ENCODE results near the gene PUS10.
"Not testable (repeated sequence)": the region's sequence is repeated elsewhere in the genome, so short reads cannot be mapped to it uniquely, and the experiment has no call there.

Gene PUS10, protein sequence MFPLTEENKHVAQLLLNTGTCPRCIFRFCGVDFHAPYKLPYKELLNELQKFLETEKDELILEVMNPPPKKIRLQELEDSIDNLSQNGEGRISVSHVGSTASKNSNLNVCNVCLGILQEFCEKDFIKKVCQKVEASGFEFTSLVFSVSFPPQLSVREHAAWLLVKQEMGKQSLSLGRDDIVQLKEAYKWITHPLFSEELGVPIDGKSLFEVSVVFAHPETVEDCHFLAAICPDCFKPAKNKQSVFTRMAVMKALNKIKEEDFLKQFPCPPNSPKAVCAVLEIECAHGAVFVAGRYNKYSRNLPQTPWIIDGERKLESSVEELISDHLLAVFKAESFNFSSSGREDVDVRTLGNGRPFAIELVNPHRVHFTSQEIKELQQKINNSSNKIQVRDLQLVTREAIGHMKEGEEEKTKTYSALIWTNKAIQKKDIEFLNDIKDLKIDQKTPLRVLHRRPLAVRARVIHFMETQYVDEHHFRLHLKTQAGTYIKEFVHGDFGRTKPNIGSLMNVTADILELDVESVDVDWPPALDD

DNA sequence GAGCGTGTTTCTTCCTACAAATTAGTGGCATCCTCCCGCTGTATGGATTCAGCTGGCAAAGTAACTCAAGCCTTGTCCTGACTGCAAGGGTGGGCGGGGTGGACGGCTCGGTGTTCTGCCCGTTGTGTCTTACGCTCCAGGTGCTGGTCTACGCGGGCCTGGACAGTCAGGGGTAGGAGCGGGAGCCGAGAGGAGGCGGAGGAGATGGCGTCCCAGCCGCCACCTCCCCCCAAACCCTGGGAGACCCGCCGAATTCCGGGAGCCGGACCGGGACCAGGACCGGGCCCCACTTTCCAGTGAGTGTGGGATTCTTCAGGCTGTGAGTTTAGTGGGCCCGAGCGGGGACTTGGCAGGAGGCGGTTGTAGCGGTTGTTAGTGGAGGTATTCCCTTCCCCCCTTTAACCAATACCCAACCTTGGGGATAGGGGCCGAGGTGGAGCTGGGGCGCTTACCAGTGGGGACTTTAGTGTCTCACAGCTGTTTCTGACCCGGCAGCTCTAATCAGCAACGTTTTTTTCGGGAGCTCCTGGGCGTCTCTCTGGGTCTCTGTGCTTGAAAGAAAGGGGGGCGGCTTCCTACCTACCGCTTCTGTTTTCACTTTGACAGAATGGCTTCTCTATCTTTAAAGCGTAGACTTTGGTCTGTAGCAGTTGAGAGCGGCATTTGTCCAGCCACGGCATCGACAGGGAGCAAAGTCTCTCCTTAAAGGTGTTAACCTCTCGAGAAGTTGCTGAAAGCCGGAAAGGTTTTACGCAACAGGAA is at the start of gene PUS10, which contains the start of gene PEX13:
Gene PUS10, minus strand, starts transcription at position 700 of the 762 bp plus-strand sequence. CDS start 6,365 bp downstream, outside the sequence.
Gene PEX13, plus strand, starts transcription at position 165 of the 762 bp plus-strand sequence. Its CDS starts 40 bp downstream, at position 205.
- DNase-seq = peak; percentile 34 to 56

DNA sequence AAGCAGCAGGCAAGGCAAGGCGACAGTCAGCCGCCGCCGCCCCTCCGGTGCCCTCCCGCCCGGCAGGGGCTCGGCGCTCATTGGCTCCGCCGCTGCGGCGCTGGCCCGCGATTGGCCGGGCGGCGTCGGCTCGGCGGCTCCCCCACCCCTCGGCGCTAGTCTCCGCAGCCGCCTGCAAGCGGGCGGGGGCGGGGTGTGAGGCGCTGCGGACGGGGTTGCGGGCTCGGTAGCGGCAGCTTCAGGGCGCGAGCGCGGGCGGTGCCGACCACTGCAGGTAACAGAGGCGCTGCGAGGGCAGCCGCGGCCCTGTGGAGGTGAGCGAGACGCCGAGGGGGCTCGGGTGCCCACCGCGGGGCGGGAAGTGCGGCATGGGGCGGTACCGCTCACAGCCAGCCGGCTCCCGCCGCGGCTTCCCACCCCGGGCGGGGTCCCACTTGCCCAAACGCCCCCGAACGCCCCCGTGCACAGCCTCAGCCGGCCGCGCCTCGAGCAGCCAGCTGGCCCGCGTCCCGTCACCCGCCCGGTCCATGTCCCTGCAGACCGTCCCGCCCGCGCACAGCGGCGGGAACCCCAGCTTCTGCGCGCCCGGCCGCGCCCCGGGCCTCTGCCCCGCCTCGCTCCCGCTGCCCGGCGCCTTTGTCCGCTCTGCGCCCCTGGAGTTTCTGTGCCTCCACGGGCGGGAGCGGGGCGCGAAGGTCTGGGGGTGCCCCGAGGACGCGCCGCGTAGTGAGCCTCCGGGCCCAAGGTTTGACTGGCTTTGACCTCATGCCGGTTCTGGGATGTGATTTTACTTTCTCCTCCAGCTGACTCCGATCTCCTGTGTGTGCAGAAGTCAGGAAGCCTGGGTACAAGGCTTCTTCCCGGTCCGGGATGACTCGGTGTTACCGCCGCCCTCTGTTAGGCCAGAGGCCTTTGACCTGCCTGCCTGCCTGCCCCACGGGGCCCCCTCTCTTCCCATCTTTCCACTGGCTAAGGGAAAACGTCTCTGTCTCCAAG is 48.0 kb upstream of the PUS10 start, which contains the start of gene SANBR:
Gene SANBR, plus strand, starts transcription at position 158 of the 996 bp plus-strand sequence. CDS start 4,480 bp downstream, outside the sequence.
- DNase-seq = peak; percentile 91 to 92

DNA sequence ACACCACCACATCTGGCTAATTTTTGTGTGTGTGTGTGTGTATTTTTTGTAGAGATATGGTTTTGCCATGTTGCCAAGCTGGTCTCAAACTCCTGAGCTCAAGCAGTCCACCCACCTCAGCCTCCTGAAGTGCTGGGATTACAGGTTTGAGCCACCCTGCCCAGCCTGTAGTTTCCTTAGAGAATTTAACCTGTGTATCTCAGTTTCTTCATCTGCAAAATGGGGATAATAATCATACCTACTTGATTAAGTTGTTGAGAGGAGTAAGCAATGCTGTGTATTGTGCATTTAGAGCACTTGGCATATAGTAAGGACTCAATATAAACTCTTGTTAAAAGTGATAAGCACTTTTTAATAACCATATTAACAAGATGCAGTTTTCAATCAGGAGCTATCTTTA is 41.3 kb upstream of the PUS10 start:
- no peak for DNase-seq

GRCh38 chr2:61057562-61057961 is 39.5 kb upstream of the PUS10 start:
- DNase-seq = no peak

GRCh38 chr2:61055557-61055956 is 37.5 kb upstream of the PUS10 start:
- no peak for DNase-seq

- peak; percentile 55 to 72 for DNase-seq
Measured at GRCh38 chr2:61045999-61046398, 27.9 kb upstream of the PUS10 start.

DNA sequence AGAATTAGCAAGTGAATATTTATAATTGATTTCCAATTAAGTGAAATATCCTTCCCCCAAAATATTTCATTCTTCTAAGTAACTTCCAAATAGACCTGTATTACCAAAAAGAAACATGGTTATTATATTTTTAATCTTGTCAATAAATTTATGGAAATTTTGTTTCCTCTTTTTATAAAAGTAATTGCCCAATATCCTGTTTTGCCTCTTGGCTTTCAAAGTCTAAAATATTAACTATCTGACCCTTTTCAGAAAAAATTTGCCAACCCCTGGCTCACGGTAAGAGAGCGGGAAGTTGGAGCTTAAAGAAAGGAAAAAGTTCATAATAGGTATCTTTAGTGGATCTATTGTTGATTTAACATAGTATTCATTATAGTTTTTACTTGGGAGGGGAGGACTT is 27.2 kb upstream of the PUS10 start:
- DNase-seq = peak; percentile 47 to 51

- peak; percentile 93 to 95 for DNase-seq
Measured at GRCh38 chr2:61044636-61045035, 26.6 kb upstream of the PUS10 start.

DNA sequence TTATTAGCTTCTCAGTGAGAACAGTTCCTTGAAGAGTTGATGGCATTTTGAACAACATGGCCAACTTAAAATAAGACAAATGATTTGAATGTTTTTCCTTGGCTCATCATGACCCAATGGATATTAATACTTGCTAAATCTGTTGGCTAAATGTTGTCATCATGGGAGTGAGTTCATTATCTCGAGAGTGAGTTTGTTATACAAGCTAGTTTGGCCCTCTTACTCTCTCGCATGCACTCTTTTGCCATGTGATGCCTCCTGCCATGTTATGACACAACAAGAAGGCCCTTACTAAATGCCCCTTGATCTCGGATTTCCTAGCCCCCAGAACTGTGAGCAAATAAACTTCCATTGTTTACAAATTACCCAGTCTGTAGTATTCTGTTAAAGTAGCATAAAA is 24.8 kb upstream of the PUS10 start:
- no peak for DNase-seq

GRCh38 chr2:61036643-61037042 is 18.6 kb upstream of the PUS10 start:
- not testable (repeated sequence) for DNase-seq

GRCh38 chr2:61034592-61034991 is 16.5 kb upstream of the PUS10 start:
- DNase-seq = not testable (repeated sequence)

GRCh38 chr2:61029533-61029932 is 11.5 kb upstream of the PUS10 start:
- DNase-seq = no peak

- DNase-seq = no peak
Measured at GRCh38 chr2:61023670-61024069, 5.6 kb upstream of the PUS10 start.

- DNase-seq = no peak
Measured at GRCh38 chr2:61021228-61021660, 3.2 kb upstream of the PUS10 start.

DNA sequence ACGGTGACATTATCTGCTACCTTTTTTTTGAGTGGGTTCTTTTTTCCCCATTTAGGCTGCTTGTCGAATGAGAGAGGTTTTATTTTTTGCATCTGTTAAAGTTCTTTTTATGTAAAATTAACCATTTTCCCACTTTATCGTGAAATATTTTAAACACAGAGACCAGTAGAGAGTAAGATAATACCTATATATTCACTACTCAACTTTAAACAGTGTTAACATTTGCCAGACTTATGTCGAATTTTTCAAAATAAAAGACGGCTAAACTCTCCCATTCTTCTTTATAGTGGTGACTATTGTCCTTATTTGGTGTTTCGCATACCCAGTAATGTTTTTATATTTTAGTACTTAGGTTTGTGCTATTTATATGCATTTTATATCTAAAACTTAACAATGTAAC is 743 bp upstream of the PUS10 start:
- DNase-seq = no peak

DNA sequence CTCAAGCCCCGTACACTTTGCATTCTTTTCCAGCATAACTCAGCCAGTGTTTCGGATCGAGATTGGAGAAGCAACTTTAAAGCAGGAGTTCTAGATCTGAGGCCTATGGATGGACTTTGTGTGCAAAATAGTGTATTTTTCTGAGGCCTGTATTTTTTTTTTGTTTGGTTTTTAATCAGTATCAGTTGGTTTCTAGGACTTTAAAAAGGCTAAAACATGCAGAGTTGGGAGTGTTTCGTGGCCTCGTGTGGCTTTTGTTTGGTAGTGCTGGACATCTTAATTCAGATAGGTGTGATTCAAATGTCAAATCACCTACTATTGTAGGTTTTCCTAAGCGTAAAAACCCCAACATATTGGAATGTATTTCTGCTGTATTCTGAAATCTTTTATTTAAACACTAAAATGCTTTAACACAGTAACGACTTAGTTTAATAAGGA is 282 bp upstream of the PUS10 start:
- DNase-seq = no peak

DNA sequence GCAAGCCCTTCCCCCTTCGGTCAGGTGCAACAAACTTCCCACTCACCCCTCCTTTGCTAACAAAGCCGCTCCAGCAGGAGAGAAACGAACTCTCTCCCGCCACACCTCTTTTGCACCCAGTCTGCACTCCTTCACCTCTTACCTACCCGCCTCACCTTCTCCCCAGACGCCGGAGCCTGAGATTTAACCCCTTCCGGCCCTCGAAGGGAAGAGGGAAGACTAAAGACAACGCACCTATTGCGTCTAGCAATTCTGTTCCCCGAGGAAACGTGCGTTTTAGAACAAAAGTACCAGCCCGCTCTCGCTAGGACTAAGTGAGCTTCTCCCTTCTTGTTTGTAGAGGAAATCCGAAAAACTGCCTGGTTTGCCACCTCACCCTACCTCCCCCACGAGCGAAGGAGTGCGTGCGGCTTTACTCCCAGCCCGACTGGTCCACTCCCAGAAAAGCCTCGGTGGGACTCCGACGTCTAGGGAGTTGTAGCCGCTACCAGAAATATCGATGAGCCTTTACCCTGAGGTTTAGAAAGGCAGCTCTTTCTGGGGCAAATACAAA is 976 bp downstream of the PUS10 start:
- peak; percentile 63 to 72 for DNase-seq

DNA sequence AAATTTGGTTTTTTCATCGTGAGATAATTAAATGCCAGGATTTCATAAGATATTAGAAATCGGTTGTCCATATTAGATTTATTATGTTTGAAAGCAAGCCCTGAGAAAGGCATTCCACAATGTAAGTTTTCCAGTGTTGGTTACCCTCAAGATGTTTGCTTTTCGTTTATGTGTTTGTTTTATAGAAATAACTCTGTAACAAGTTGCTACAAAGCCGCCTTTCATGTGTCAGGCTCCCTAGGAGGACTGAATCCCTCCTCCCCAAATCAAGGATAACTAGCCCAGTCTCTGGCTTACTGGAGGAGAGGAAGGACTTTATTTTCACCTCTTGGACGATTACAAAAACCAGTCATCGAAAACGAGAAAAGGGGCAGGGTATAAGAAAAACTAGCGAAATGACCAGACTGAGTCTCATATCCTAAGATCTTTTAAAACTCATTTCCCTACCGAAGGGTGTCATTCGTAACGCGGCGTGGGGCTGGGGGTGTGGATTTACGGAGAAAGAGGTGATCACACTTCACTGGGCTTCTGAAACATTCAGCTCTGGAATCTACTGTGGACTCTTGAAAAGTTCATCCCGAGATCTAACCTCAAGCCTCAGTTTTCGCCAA is 1.6 kb downstream of the PUS10 start:
- DNase-seq = peak in 1 of 2 donors; percentile 14

GRCh38 chr2:61015976-61016375 is 2.1 kb downstream of the PUS10 start:
- DNase-seq = no peak

- peak; percentile 57 to 72 for DNase-seq
Measured at GRCh38 chr2:61014763-61015162, 3.3 kb downstream of the PUS10 start.

DNA sequence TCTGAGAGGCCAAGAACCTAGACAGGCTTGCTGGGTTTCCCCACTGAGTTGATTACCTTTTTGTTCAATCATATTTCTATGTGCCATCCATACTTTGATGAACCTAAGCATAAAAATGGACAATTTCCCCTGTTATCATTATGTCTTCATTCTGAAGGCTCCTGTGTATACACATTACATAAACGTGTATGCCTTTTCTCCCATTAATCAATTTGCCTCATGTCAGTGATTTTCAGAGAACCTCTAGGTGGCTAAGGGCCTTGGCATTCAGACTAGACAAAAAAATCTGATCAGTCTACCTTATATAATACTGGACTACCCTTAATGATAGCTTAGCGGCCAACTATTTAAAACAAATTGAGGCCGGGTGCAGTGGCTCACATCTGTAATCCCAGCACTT is 4.7 kb downstream of the PUS10 start:
- DNase-seq = no peak

Data from inflammatory macrophage treated with lipopolysaccharide for 1 hour (primary cell).